NK-92 treated with Interleukin-12 subunit alpha and Interleukin-12 subunit beta, amount 100 ng/mL, for 24 hours (cell line): ENCODE results near the gene STT3A.

Experiments used
- DNase-seq: peaks from one replicate; lab custom pipeline; 2025; lab: John Stamatoyannopoulos, UW

The STT3A gene

DNA sequence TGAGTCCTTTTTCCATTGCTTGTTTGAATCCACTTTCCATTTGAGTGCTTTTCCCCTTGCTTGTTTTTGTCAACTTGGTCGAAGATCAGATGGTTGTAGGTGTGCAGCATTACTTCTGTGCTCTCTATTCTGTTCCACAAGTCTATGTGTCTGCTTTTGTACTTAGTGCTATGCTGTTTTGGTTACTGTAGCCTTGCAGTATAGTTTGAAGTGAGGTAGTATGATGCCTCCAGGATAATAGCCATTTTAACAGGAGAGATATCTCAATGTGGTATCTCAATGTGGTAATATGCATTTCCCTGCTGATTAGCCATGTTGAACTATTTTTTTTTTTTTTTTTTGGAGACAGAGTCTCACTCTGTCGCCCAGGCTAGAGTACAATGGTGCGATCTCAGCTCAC, 71.3 kb downstream of the STT3A start:
- DNase-seq = no peak

DNA sequence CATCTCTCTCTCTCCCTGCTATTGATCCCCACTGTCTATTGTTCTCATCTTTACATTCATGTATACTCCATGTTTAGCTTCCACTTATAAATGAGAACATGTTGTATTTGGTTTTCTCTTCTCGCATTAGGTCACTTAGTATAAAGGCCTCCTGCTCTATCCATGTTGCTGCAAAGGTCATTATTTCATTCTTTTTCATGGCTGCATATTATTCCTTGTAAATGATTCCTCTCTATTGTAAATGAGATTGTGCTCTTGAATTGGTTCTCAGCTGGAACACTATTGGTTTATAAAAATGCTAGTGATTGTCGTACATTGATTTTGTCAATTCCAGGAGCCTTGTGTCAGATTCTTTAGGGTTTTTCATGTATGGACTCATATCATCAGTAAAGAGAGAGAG, 74.5 kb downstream of the STT3A start:
- no peak for DNase-seq

DNA sequence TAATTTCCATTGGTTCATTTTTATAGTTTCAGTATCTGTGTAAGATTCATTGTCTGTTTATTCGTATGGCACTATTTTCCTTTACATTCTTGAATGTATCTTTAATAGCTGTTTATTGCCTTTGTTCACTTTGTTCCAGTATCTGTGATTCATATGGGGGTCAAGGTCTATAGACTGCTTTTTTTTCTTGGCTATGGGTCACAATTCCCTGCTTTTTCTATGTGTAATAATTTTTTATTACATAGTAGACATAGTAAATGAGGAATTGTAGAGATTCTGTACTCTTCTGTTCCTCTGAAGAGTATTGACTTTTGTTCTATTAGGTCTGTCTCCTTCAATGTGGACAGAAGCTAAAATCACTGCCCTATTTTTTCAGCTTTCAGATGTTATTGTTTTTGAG, 77.5 kb downstream of the STT3A start:
- DNase-seq = no peak

DNA sequence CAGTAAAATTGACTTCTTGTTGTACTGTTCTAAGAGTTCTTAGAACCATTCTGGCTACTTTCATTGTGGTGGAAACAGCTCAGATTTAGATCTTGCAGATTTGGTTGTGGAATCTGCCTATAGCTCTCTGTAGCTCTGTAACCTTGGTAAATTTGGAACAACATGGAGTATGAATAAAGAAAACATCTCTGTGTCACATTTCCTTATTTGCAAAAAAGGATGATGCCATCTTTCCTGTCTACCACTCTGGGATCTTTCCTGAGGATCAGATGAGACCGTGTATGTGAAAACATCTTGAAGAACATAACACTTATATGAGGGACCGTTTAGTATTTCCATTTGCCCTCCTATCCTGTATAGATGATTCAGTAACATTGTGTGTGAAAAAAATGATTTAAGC, 78.9 kb downstream of the STT3A start:
- no peak for DNase-seq
